HepG2 (cell line): ENCODE data around the gene ZNF318. TPM values are rescaled to one million over a fixed set of nuclear protein-coding genes. Genes with fewer than 3 reads are reported as not detected.

Experiments
- ATF7-NPFF ChIP-seq: sonication (generic); formaldehyde crosslinking; IDR thresholded peaks from 2 replicates; pipeline ENCODE4 v1.8.1; 2023; ENCODE audit warnings: mild to moderate bottlenecking, low read depth, missing genetic modification reagents, moderate library complexity
- BCL3 ChIP-seq: sonication (generic); formaldehyde crosslinking; IDR thresholded peaks from 2 replicates; pipeline ENCODE4 v1.5.1; 2020; ENCODE audit warnings: mild to moderate bottlenecking, missing genetic modification reagents, moderate library complexity
- KDM5B ChIP-seq: sonication (generic); formaldehyde crosslinking; IDR thresholded peaks from 2 replicates; pipeline ENCODE4 v1.4.0; 2020; ENCODE audit warnings: missing genetic modification reagents, mild to moderate bottlenecking, borderline replicate concordance
- KLF16 ChIP-seq, 2 experiments: sonication (generic) in 1 of 2; formaldehyde crosslinking in 1 of 2; IDR thresholded peaks; 2 replicates each; pipeline versions ENCODE4 v1.6.1 to v1.8.0; 2016 to 2023; ENCODE audit warnings: missing genetic modification reagents in 2 of 2, missing compliant biosample characterization in 1 of 2
- MTA3 ChIP-seq: sonication (generic); formaldehyde crosslinking; IDR thresholded peaks from 2 replicates; pipeline ENCODE4 v1.4.0; 2020; ENCODE audit warnings: missing genetic modification reagents
- MXD3 ChIP-seq: IDR thresholded peaks from 2 replicates; pipeline ENCODE4 v1.6.1; 2016; ENCODE audit warnings: mild to moderate bottlenecking, missing biosample characterization, missing genetic modification reagents
- NR2C2 ChIP-seq: sonication (generic); formaldehyde crosslinking; IDR thresholded peaks from 2 replicates; pipeline ENCODE4 v1.4.0; 2020; ENCODE audit warnings: missing genetic modification reagents, mild to moderate bottlenecking, moderate library complexity, borderline replicate concordance
- POLR2A ChIP-seq, 2 experiments: IDR thresholded peaks; 2 replicates each; pipeline ENCODE4 v1.6.1; 2011; ENCODE audit warnings: low read depth in 2 of 2, low read length in 2 of 2, mild to moderate bottlenecking in 1 of 2, moderate library complexity in 1 of 2; ENCODE audit not compliant: insufficient read depth in 1 of 2
- RNF2 ChIP-seq: fragments of 450-650 bp; conservative IDR thresholded peaks from 2 replicates; pipeline ENCODE4 v1.6.1; 2016; ENCODE audit warnings: low read depth
- TMF1 ChIP-seq: sonication (generic); formaldehyde crosslinking; IDR thresholded peaks from 2 replicates; pipeline ENCODE4 v1.8.1; 2022; ENCODE audit warnings: low read depth, missing genetic modification reagents
- UBTF ChIP-seq: sonication (generic); formaldehyde crosslinking; IDR thresholded peaks from 2 replicates; pipeline ENCODE4 v1.4.0; 2020; ENCODE audit warnings: mild to moderate bottlenecking, missing genetic modification reagents
- ZNF142 ChIP-seq: sonication (generic); formaldehyde crosslinking; IDR thresholded peaks from 2 replicates; pipeline ENCODE4 v1.4.0; 2020; ENCODE audit warnings: missing genetic modification reagents
- ZNF160 ChIP-seq: sonication (generic); formaldehyde crosslinking; IDR thresholded peaks from 2 replicates; pipeline ENCODE4 v1.8.0; 2022; ENCODE audit warnings: mild to moderate bottlenecking, inconsistent platforms, missing genetic modification reagents
- ZNF253 ChIP-seq: sonication (generic); formaldehyde crosslinking; IDR thresholded peaks from 2 replicates; pipeline ENCODE4 v1.8.0; 2022; ENCODE audit warnings: mild to moderate bottlenecking, missing genetic modification reagents, borderline replicate concordance
- ZNF615 ChIP-seq: sonication (generic); formaldehyde crosslinking; IDR thresholded peaks from 2 replicates; pipeline ENCODE4 v1.5.0; 2020; ENCODE audit warnings: mild to moderate bottlenecking, missing genetic modification reagents, borderline replicate concordance
- ZZZ3 ChIP-seq: sonication (generic); formaldehyde crosslinking; IDR thresholded peaks from 2 replicates; pipeline ENCODE4 v1.4.0; 2020; ENCODE audit warnings: missing genetic modification reagents, mild to moderate bottlenecking, borderline replicate concordance
- polyA plus RNA-seq, 8 experiments: library from polyadenylated mRNA; depleted of rRNA in 3 of 8; stranded (reverse) in 7 of 8; unstranded in 1 of 8; fragments of >200 nt; fragmentation: Illumina TruSeq in 4 of 8; extraction: Trizol in 4 of 8; gene quantifications; 2 replicates each; pipeline versions ENCODE4 v1.2.1 to v1.2.3, GENCODE V29; 2011 to 2016; ENCODE audit warnings: low read depth in 4 of 8, missing spikeins in 1 of 8, mixed read lengths in 1 of 8; ENCODE audit not compliant: insufficient read depth in 1 of 8
- total RNA-seq, 5 experiments: library from RNA; depleted of rRNA; stranded (reverse); fragments of >200 nt; fragmentation: Illumina TruSeq; extraction: Trizol; gene quantifications; 2 replicates each; pipeline ENCODE4 v1.2.3, GENCODE V29; 2016; ENCODE audit warnings: low read depth in 1 of 5
- TF ChIP-seq, protein P1 (sequence below): sonication (generic); formaldehyde crosslinking; IDR thresholded peaks from 2 replicates; pipeline ENCODE4 v1.9.0; 2021; ENCODE audit warnings: missing genetic modification reagents, borderline replicate concordance

ZNF318 gene
- total and polyA plus RNA-seq, 2 of the 13 experiments (the other 11 are each of a cell fraction or from before 2014, with no cell fraction given), result 13.0 to 14.5 TPM

GRCh38 chr6:43292763-43293318 lies 76.6 kb downstream of the ZNF318 start (continued):
- no peak for TF ChIP-seq ZNF253 (CRISPR knock-in tag)
- TF ChIP-seq POLR2A (IDR thresholded peaks at IDR 0.05; ENCODE audit: insufficient read depth in 1 of 2, low read depth in 2 of 2, low read length in 2 of 2), result no peak
- no peak for TF ChIP-seq ZNF615
- TF ChIP-seq KDM5B, result peak; percentile 46; the same call in 1 of the 2 replicates
- TF ChIP-seq, protein P1, sequence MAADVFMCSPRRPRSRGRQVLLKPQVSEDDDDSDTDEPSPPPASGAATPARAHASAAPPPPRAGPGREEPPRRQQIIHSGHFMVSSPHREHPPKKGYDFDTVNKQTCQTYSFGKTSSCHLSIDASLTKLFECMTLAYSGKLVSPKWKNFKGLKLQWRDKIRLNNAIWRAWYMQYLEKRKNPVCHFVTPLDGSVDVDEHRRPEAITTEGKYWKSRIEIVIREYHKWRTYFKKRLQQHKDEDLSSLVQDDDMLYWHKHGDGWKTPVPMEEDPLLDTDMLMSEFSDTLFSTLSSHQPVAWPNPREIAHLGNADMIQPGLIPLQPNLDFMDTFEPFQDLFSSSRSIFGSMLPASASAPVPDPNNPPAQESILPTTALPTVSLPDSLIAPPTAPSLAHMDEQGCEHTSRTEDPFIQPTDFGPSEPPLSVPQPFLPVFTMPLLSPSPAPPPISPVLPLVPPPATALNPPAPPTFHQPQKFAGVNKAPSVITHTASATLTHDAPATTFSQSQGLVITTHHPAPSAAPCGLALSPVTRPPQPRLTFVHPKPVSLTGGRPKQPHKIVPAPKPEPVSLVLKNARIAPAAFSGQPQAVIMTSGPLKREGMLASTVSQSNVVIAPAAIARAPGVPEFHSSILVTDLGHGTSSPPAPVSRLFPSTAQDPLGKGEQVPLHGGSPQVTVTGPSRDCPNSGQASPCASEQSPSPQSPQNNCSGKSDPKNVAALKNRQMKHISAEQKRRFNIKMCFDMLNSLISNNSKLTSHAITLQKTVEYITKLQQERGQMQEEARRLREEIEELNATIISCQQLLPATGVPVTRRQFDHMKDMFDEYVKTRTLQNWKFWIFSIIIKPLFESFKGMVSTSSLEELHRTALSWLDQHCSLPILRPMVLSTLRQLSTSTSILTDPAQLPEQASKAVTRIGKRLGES (CRISPR knock-in tag), result no peak
- TF ChIP-seq ZZZ3 (CRISPR knock-in tag), result no peak
- TF ChIP-seq MXD3 (CRISPR knock-in tag), result no peak
- no peak for TF ChIP-seq TMF1
- no peak for TF ChIP-seq ZNF160 (CRISPR knock-in tag)
- no peak for TF ChIP-seq MTA3
- no peak for TF ChIP-seq UBTF (CRISPR knock-in tag)
- 0 out of 2 replicates have a peak, but pooled peaks have one; percentile 51 for TF ChIP-seq BCL3
- TF ChIP-seq ZNF142, result no peak
- TF ChIP-seq NR2C2 (CRISPR knock-in tag), result no peak
- TF ChIP-seq ATF7-NPFF (CRISPR knock-in tag), result no peak
- TF ChIP-seq RNF2, result no peak
- no peak for TF ChIP-seq KLF16 (CRISPR knock-in tag; IDR thresholded peaks at IDR 0.05)
